DOHH2 (cell line): ENCODE results near the gene TAF3.
"Not testable (repeated sequence)": the region's sequence is repeated elsewhere in the genome, so short reads cannot be mapped to it uniquely, and the experiment has no call there.

Experiments
- H3F3A ChIP-seq: fragments of 200-600 bp; sonication (generic), shearing (Covaris generic); 2 replicates; pipeline ENCODE4 v1.6.0; 2016; ENCODE audit warnings: antibody characterized with exemption, mild to moderate bottlenecking; ENCODE audit not compliant: control insufficient read depth, insufficient read depth
- H3K27ac ChIP-seq: fragments of 200-600 bp; sonication (generic); 2 replicates; pipeline ENCODE4 v1.5.1; 2014; ENCODE audit warnings: low read depth, mild to moderate bottlenecking, low read length, moderate library complexity
- H3K27me3 ChIP-seq: fragments of 200-600 bp; sonication (generic); 2 replicates; pipeline ENCODE4 v1.6.1; 2014; ENCODE audit warnings: mild to moderate bottlenecking, low read length, mixed read lengths; ENCODE audit not compliant: control insufficient read depth
- H3K36me3 ChIP-seq: fragments of 200-600 bp; sonication (generic); 2 replicates; pipeline ENCODE4 v1.6.1; 2014; ENCODE audit warnings: mild to moderate bottlenecking, low read length, moderate library complexity, mixed read lengths; ENCODE audit not compliant: control insufficient read depth
- H3K4me1 ChIP-seq: fragments of 200-600 bp; sonication (generic); 2 replicates; pipeline ENCODE4 v1.6.1; 2014; ENCODE audit warnings: mild to moderate bottlenecking, low read length, mixed read lengths; ENCODE audit not compliant: control insufficient read depth
- H3K4me2 ChIP-seq: fragments of 200-600 bp; sonication (generic); 2 replicates; pipeline ENCODE4 v1.6.0; 2014; ENCODE audit warnings: mild to moderate bottlenecking, low read length, moderate library complexity
- H3K4me3 ChIP-seq: fragments of 200-600 bp; sonication (generic); 2 replicates; pipeline ENCODE4 v1.5.1; 2014; ENCODE audit warnings: mild to moderate bottlenecking, low read length, mixed read lengths
- H3K79me2 ChIP-seq: fragments of 200-600 bp; sonication (generic); 2 replicates; pipeline ENCODE4 v1.6.1; 2014; ENCODE audit warnings: mild to moderate bottlenecking, low read length, mixed read lengths; ENCODE audit not compliant: control insufficient read depth
- H3K9me2 ChIP-seq: fragments of 200-600 bp; sonication (generic); replicated peaks from 2 replicates; pipeline ENCODE4 v1.6.1; 2014; ENCODE audit warnings: mild to moderate bottlenecking, low read length, mixed read lengths; ENCODE audit not compliant: control insufficient read depth
- H3K9me3 ChIP-seq: fragments of 200-600 bp; sonication (generic); 2 replicates; pipeline ENCODE4 v1.6.1; 2014; ENCODE audit warnings: antibody characterized with exemption, low read length, mixed read lengths; ENCODE audit not compliant: control insufficient read depth, insufficient read depth
- H4K20me1 ChIP-seq: fragments of 200-600 bp; sonication (generic); 2 replicates; pipeline ENCODE4 v1.6.0; 2014; ENCODE audit warnings: low read depth, mild to moderate bottlenecking, antibody characterized with exemption, low read length, moderate library complexity; ENCODE audit not compliant: control insufficient read depth, insufficient read depth
- CTCF ChIP-seq: fragments of 200-600 bp; sonication (generic); IDR thresholded peaks from one replicate; pipeline ENCODE4 v1.5.1; 2014; ENCODE audit warnings: antibody characterized with exemption, mild to moderate bottlenecking, low read depth, low read length; ENCODE audit not compliant: poor library complexity, severe bottlenecking
- EZH2phosphoT487 ChIP-seq: fragments of 200-600 bp; sonication (generic); IDR thresholded peaks from 2 replicates; pipeline ENCODE4 v1.6.1; 2017; ENCODE audit warnings: borderline replicate concordance, mild to moderate bottlenecking, antibody characterized with exemption, low read length, moderate library complexity, mixed read lengths

TAF3 gene

GRCh38 chr10:8026349-8027259, 208.3 kb downstream of the TAF3 start:
- Histone ChIP-seq H3K36me3 (no peaks in the 10 kb centered on the region), H3K4me3 (no peak overlapping the region), H3K4me2 (no peak overlapping the region), H4K20me1 (no peaks in the 10 kb centered on the region), H3K9me2 (no peaks in the 10 kb centered on the region), H3F3A (no peaks in the 10 kb centered on the region), H3K79me2 (no peaks in the 10 kb centered on the region), H3K9me3 (no peaks in the 10 kb centered on the region), H3K4me1 (no peaks in the 10 kb centered on the region), H3K27me3 (no peaks in the 10 kb centered on the region), H3K27ac (no peak overlapping the region)
- TF ChIP-seq EZH2phosphoT487: no peak

GRCh38 chr10:8031211-8031610, 212.9 kb downstream of the TAF3 start:
- not testable (repeated sequence) for H3K36me3 ChIP-seq, H4K20me1 ChIP-seq, H3K4me2 ChIP-seq, H3K9me2 ChIP-seq, H3K4me1 ChIP-seq, H3K4me3 ChIP-seq, H3K79me2 ChIP-seq, H3K27ac ChIP-seq, H3F3A ChIP-seq, H3K27me3 ChIP-seq, H3K9me3 ChIP-seq

GRCh38 chr10:8032558-8032957, 214.3 kb downstream of the TAF3 start:
- TF ChIP-seq EZH2phosphoT487 (no peak), CTCF (no peak)
- H3F3A ChIP-seq: no peaks in the 10 kb centered on the region
- H3K9me2 ChIP-seq: no peaks in the 10 kb centered on the region
- H3K27ac ChIP-seq: no peak overlapping the region
- H4K20me1 ChIP-seq: no peaks in the 10 kb centered on the region
- H3K4me2 ChIP-seq: no peak overlapping the region
- no peaks in the 10 kb centered on the region for H3K9me3 ChIP-seq
- H3K4me1 ChIP-seq: no peaks in the 10 kb centered on the region
- no peaks in the 10 kb centered on the region for H3K36me3 ChIP-seq
- H3K4me3 ChIP-seq: no peak overlapping the region
- H3K79me2 ChIP-seq: no peaks in the 10 kb centered on the region
- H3K27me3 ChIP-seq: peaks cover 6% of the 10 kb centered on the region; the same call in 1 of the 2 replicates

- no peaks in the 10 kb centered on the region for H3K9me2 ChIP-seq
- H3K4me3 ChIP-seq: no peak overlapping the region
- H3K79me2 ChIP-seq: no peaks in the 10 kb centered on the region
- H3K36me3 ChIP-seq: no peaks in the 10 kb centered on the region
- no peaks in the 10 kb centered on the region for H3K4me1 ChIP-seq
- no peaks in the 10 kb centered on the region for H4K20me1 ChIP-seq
- peaks cover 17% of the 10 kb centered on the region for H3K27me3 ChIP-seq
- H3F3A ChIP-seq: no peaks in the 10 kb centered on the region
- no peak overlapping the region for H3K4me2 ChIP-seq
- no peaks in the 10 kb centered on the region for H3K9me3 ChIP-seq
- TF ChIP-seq CTCF (no peak), EZH2phosphoT487 (no peak)
- no peak overlapping the region for H3K27ac ChIP-seq
Measured at GRCh38 chr10:8033812-8034465, 215.6 kb downstream of the TAF3 start.
